HepG2 (cell line): ENCODE data around the gene TBC1D20. TPM values are rescaled to one million over a fixed set of nuclear protein-coding genes. Genes with fewer than 3 reads are reported as not detected.
A peak's percentile ranks its signal among the peaks of the same experiment; 100 is the strongest.

Experiments used
- ADNP ChIP-seq: sonication (generic); formaldehyde crosslinking; IDR thresholded peaks from 2 replicates; pipeline ENCODE4 v1.4.0; 2020; ENCODE audit warnings: missing genetic modification reagents
- FOXM1 ChIP-seq: sonication (generic); formaldehyde crosslinking; IDR thresholded peaks from 2 replicates; pipeline ENCODE4 v1.5.0; 2020; ENCODE audit warnings: missing genetic modification reagents
- GMEB1 ChIP-seq: sonication (generic); formaldehyde crosslinking; IDR thresholded peaks from 2 replicates; pipeline ENCODE4 v1.5.1; 2020; ENCODE audit warnings: missing genetic modification reagents, mild to moderate bottlenecking, borderline replicate concordance
- MLXIP ChIP-seq: sonication (generic); formaldehyde crosslinking; IDR thresholded peaks from 2 replicates; pipeline ENCODE4 v1.9.0; 2021; ENCODE audit warnings: missing genetic modification reagents, borderline replicate concordance
- PAXIP1 ChIP-seq: sonication (generic); formaldehyde crosslinking; conservative IDR thresholded peaks from 2 replicates; pipeline ENCODE4 v1.4.0; 2020; ENCODE audit warnings: mild to moderate bottlenecking, missing genetic modification reagents, moderate library complexity
- YEATS4 ChIP-seq: sonication (generic); formaldehyde crosslinking; IDR thresholded peaks from 2 replicates; pipeline ENCODE4 v1.4.0; 2020; ENCODE audit warnings: missing genetic modification reagents, borderline replicate concordance
- ZNF253 ChIP-seq: sonication (generic); formaldehyde crosslinking; IDR thresholded peaks from 2 replicates; pipeline ENCODE4 v1.8.0; 2022; ENCODE audit warnings: mild to moderate bottlenecking, missing genetic modification reagents, borderline replicate concordance
- ZNF280D ChIP-seq: sonication (generic); formaldehyde crosslinking; IDR thresholded peaks from 2 replicates; pipeline ENCODE4 v1.5.1; 2020; ENCODE audit warnings: mild to moderate bottlenecking, missing genetic modification reagents
- ZNF574 ChIP-seq: sonication (generic); formaldehyde crosslinking; IDR thresholded peaks from 2 replicates; pipeline ENCODE4 v1.4.0; 2020; ENCODE audit warnings: missing genetic modification reagents
- ZNF614 ChIP-seq: IDR thresholded peaks from 2 replicates; pipeline ENCODE4 v1.6.1; 2018; ENCODE audit warnings: missing biosample characterization, missing genetic modification reagents, inconsistent platforms, borderline replicate concordance
- polyA plus RNA-seq, 8 experiments: library from polyadenylated mRNA; depleted of rRNA in 3 of 8; stranded (reverse) in 7 of 8; unstranded in 1 of 8; fragments of >200 nt; fragmentation: Illumina TruSeq in 4 of 8; extraction: Trizol in 4 of 8; gene quantifications; 2 replicates each; pipeline versions ENCODE4 v1.2.1 to v1.2.3, GENCODE V29; 2011 to 2016; ENCODE audit warnings: low read depth in 4 of 8, missing spikeins in 1 of 8, mixed read lengths in 1 of 8; ENCODE audit not compliant: insufficient read depth in 1 of 8
- total RNA-seq, 5 experiments: library from RNA; depleted of rRNA; stranded (reverse); fragments of >200 nt; fragmentation: Illumina TruSeq; extraction: Trizol; gene quantifications; 2 replicates each; pipeline ENCODE4 v1.2.3, GENCODE V29; 2016; ENCODE audit warnings: low read depth in 1 of 5

Gene TBC1D20
- total and polyA plus RNA-seq, 2 of the 13 experiments (the other 11 are each of a cell fraction or from before 2014, with no cell fraction given): 36.6 to 47.1 TPM

GRCh38 chr20:472137-472846 is 10.0 kb upstream of the TBC1D20 start (continued):
- TF ChIP-seq GMEB1 (CRISPR knock-in tag) (peak; percentile 29; the same call in 1 of the 2 replicates), ADNP (no peak), FOXM1 (CRISPR knock-in tag) (no peak), PAXIP1 (peak; percentile 68), MLXIP (CRISPR knock-in tag) (no peak), ZNF614 (CRISPR knock-in tag) (0 out of 2 replicates have a peak, but pooled peaks have one; percentile 20), YEATS4 (0 out of 2 replicates have a peak, but pooled peaks have one; percentile 26), ZNF280D (CRISPR knock-in tag) (peak; percentile 99), ZNF574 (CRISPR knock-in tag) (0 out of 2 replicates have a peak, but pooled peaks have one; percentile 21), ZNF253 (peak; percentile 100)
